Measurements from ENCODE around the gene CBLL2.

DNA sequence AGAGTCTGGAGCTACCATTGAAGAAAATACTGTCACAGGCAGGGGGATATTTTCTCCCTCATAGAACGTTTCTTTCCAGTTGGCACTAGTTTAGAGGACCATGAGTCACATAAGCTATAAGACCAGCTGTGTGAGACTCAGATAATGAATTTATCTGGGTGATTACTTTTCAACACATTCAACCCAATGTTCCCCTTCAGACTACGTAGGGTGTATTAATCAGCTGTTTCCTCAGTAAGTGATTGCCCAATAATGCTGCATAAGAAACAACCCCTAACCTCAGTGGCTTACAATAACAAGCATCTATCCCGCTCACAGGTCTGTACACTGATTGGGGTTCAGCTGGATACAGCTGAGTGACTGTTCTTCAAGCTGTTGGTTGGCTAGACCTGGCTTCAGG lies 38.1 kb downstream of the CBLL2 start:
- TF ChIP-seq SIN3A (IDR thresholded peaks at IDR 0.05; ENCODE audit: borderline replicate concordance, insufficient read depth, low read length) (no peak), POLR2AphosphoS5 (IDR thresholded peaks at IDR 0.05; ENCODE audit: low read depth, low read length) (no peak), TAF1 (IDR thresholded peaks at IDR 0.05; ENCODE audit: borderline replicate concordance, insufficient read depth, low read length) (no peak), FOXP2 (optimal IDR thresholded peaks at IDR 0.05; ENCODE audit: borderline replicate concordance, extremely low read depth, extremely low read length, insufficient read depth) (no peak)
- TF ChIP-seq, protein P1, sequence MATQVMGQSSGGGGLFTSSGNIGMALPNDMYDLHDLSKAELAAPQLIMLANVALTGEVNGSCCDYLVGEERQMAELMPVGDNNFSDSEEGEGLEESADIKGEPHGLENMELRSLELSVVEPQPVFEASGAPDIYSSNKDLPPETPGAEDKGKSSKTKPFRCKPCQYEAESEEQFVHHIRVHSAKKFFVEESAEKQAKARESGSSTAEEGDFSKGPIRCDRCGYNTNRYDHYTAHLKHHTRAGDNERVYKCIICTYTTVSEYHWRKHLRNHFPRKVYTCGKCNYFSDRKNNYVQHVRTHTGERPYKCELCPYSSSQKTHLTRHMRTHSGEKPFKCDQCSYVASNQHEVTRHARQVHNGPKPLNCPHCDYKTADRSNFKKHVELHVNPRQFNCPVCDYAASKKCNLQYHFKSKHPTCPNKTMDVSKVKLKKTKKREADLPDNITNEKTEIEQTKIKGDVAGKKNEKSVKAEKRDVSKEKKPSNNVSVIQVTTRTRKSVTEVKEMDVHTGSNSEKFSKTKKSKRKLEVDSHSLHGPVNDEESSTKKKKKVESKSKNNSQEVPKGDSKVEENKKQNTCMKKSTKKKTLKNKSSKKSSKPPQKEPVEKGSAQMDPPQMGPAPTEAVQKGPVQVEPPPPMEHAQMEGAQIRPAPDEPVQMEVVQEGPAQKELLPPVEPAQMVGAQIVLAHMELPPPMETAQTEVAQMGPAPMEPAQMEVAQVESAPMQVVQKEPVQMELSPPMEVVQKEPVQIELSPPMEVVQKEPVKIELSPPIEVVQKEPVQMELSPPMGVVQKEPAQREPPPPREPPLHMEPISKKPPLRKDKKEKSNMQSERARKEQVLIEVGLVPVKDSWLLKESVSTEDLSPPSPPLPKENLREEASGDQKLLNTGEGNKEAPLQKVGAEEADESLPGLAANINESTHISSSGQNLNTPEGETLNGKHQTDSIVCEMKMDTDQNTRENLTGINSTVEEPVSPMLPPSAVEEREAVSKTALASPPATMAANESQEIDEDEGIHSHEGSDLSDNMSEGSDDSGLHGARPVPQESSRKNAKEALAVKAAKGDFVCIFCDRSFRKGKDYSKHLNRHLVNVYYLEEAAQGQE (IDR thresholded peaks at IDR 0.05; ENCODE audit: insufficient read depth in 1 of 2, low read depth in 2 of 2, low read length in 2 of 2), result no peak
